ENCODE results near the gene ATF1. TPM values are rescaled to one million over a fixed set of nuclear protein-coding genes. Genes with fewer than 3 reads are reported as not detected.
"Not testable (repeated sequence)": the region's sequence is repeated elsewhere in the genome, so short reads cannot be mapped to it uniquely, and the experiment has no call there.

The ATF1 gene
- total RNA-seq, 4 donors from 2014 or later: 17.2 to 29.3 (median 19.4) TPM

GRCh38 chr12:50788561-50788960 lies 24.7 kb downstream of the ATF1 start:
- 38 to 87% methylated on average over 1 to 3 of the region's 3 CpGs for WGBS, 2 donors (ENCODE audit: low coverage in 1 of 2)
- Histone ChIP-seq H3K9me3 (no peaks in the 10 kb centered on the region), H3K27me3 (no peaks in the 10 kb centered on the region), H3K4me1 (peaks cover 0 to 2% (median 0%) of the 10 kb centered on the region in 3 donors), H3K27ac (no peak overlapping the region), H3K36me3 (peaks cover 0 to 31% of the 10 kb centered on the region in 2 donors), H3K4me3 (no peak overlapping the region)
- no peak for ATAC-seq
- no peak for TF ChIP-seq POLR2A (IDR thresholded peaks at IDR 0.05)
- TF ChIP-seq POLR2AphosphoS5 (IDR thresholded peaks at IDR 0.05): no peak
- TF ChIP-seq CTCF (IDR thresholded peaks at IDR 0.05): no peak
- TF ChIP-seq EP300 (IDR thresholded peaks at IDR 0.05): no peak

- H3K27ac ChIP-seq: no peak overlapping the region
- 77 to 100% methylated on average over 2 to 4 of the region's 5 CpGs for WGBS, 2 donors (ENCODE audit: low coverage in 1 of 2)
- ATAC-seq: no peak
- no peaks in the 10 kb centered on the region for H3K9me3 ChIP-seq
- peaks cover 0 to 2% (median 0%) of the 10 kb centered on the region in 3 donors for H3K4me1 ChIP-seq
- no peaks in the 10 kb centered on the region for H3K27me3 ChIP-seq
- TF ChIP-seq CTCF (IDR thresholded peaks at IDR 0.05): no peak
- TF ChIP-seq EP300 (IDR thresholded peaks at IDR 0.05): no peak
- no peak for TF ChIP-seq POLR2A (IDR thresholded peaks at IDR 0.05)
- TF ChIP-seq POLR2AphosphoS5 (IDR thresholded peaks at IDR 0.05): no peak
- no peak overlapping the region for H3K4me3 ChIP-seq
- H3K36me3 ChIP-seq: peaks cover 0 to 22% of the 10 kb centered on the region in 2 donors
Observed at GRCh38 chr12:50790081-50790480, 26.2 kb downstream of the ATF1 start.

GRCh38 chr12:50799908-50800307 lies 36.0 kb downstream of the ATF1 start:
- H3K4me3 ChIP-seq: no peak overlapping the region
- TF ChIP-seq POLR2A (IDR thresholded peaks at IDR 0.05) (no peak), POLR2AphosphoS5 (IDR thresholded peaks at IDR 0.05) (no peak), EP300 (IDR thresholded peaks at IDR 0.05) (no peak), CTCF (IDR thresholded peaks at IDR 0.05) (no peak)
- no peaks in the 10 kb centered on the region for H3K4me1 ChIP-seq
- H3K27ac ChIP-seq: no peak overlapping the region
- 96 to 97% methylated on average over 2 of the region's 2 CpGs for WGBS, 2 donors (ENCODE audit: low coverage in 1 of 2)
- no peaks in the 10 kb centered on the region for H3K27me3 ChIP-seq
- no peak for ATAC-seq
- H3K9me3 ChIP-seq: peaks cover 0 to 12% (median 0%) of the 10 kb centered on the region in 3 donors
- H3K36me3 ChIP-seq: peaks cover 3 to 55% of the 10 kb centered on the region in 2 donors

- no peak for TF ChIP-seq POLR2A (IDR thresholded peaks at IDR 0.05)
- TF ChIP-seq CTCF (IDR thresholded peaks at IDR 0.05): no peak
- TF ChIP-seq EP300 (IDR thresholded peaks at IDR 0.05): no peak
- TF ChIP-seq POLR2AphosphoS5 (IDR thresholded peaks at IDR 0.05): no peak
- H3K4me1 ChIP-seq: no peaks in the 10 kb centered on the region
- 86 to 100% methylated on average over 1 to 2 of the region's 2 CpGs for WGBS, 2 donors (ENCODE audit: low coverage in 1 of 2)
- H3K4me3 ChIP-seq: no peak overlapping the region
- H3K27ac ChIP-seq: no peak overlapping the region
- H3K9me3 ChIP-seq: peaks cover 0 to 12% (median 0%) of the 10 kb centered on the region in 3 donors
- peaks cover 0 to 41% of the 10 kb centered on the region in 2 donors for H3K36me3 ChIP-seq
- H3K27me3 ChIP-seq: no peaks in the 10 kb centered on the region
- ATAC-seq: no peak
Observed at GRCh38 chr12:50803230-50803875, 39.5 kb downstream of the ATF1 start.

DNA sequence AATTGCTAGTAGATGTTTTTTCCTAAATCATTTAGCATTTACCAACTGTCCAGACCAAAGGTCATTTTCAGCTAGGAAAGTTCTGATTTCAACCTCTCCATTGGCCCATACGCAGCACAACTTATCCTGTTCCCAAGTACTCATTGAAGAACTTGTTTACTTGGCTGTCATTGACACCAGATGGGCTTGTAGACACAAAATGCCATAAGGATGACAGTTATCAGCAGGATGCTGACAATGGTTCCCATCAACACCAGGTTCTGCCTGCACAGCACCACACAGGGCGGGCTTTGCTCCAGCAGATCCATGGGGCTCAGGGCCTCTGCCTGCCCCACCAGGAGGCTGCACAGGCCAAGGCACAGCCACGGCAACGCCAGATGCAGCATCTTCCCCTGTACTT lies 42.3 kb downstream of the ATF1 start:
- peaks cover 0 to 46% of the 10 kb centered on the region in 2 donors for H3K36me3 ChIP-seq
- ATAC-seq: no peak
- H3K27me3 ChIP-seq: no peaks in the 10 kb centered on the region
- H3K4me3 ChIP-seq: no peak overlapping the region
- 92 to 94% methylated on average over 4 of the region's 4 CpGs for WGBS, 2 donors (ENCODE audit: low coverage in 1 of 2)
- H3K9me3 ChIP-seq: no peaks in the 10 kb centered on the region
- H3K27ac ChIP-seq: no peak overlapping the region
- TF ChIP-seq POLR2AphosphoS5 (IDR thresholded peaks at IDR 0.05) (no peak), CTCF (IDR thresholded peaks at IDR 0.05) (no peak), POLR2A (IDR thresholded peaks at IDR 0.05) (no peak)
- no peaks in the 10 kb centered on the region for H3K4me1 ChIP-seq

GRCh38 chr12:50809131-50809530 lies 45.2 kb downstream of the ATF1 start:
- not testable (repeated sequence) for H3K9me3 ChIP-seq, ATAC-seq, H3K27ac ChIP-seq, H3K4me1 ChIP-seq, H3K27me3 ChIP-seq, H3K4me3 ChIP-seq
- 71 to 96% methylated on average over 2 to 3 of the region's 4 CpGs for WGBS, 2 donors (ENCODE audit: low coverage in 1 of 2)
- H3K36me3 ChIP-seq: peaks cover 0 to 71% of the 10 kb centered on the region in 2 donors

- not testable (repeated sequence) for H3K9me3 ChIP-seq, ATAC-seq, H3K27me3 ChIP-seq, H3K27ac ChIP-seq, H3K4me3 ChIP-seq, H3K4me1 ChIP-seq
- peaks cover 0 to 100% of the 10 kb centered on the region in 2 donors for H3K36me3 ChIP-seq
- WGBS, 2 donors (ENCODE audit: low coverage in 1 of 2): 87 to 100% methylated on average over 2 to 7 of the region's 7 CpGs
Observed at GRCh38 chr12:50814921-50815320, 51.0 kb downstream of the ATF1 start.

Data from gastroesophageal sphincter (tissue), 4 donors.